Inflammatory macrophage treated with lipopolysaccharide for 4 hours (primary cell): Measurements from ENCODE around the gene CCDC149.

Source experiments
- DNase-seq: peaks from one replicate; pipeline ENCODE4 v3.0.0-alpha.2; 2020

Gene CCDC149

GRCh38 chr4:24912252-24913118 is at the start of gene CCDC149:
Gene CCDC149, minus strand, starts transcription at chr4:24913042. Its CDS starts 178 bp downstream, at chr4:24912864.
- peak; percentile 51 for DNase-seq

- peak; percentile 16 for DNase-seq
These were observed 45.0 kb upstream of the CCDC149 start for GRCh38 chr4:24957886-24958285.

GRCh38 chr4:24956763-24957162 is 43.9 kb upstream of the CCDC149 start:
- no peak for DNase-seq

- DNase-seq: no peak
These were observed 43.2 kb upstream of the CCDC149 start for GRCh38 chr4:24956091-24956490.

GRCh38 chr4:24952667-24953066 is 39.8 kb upstream of the CCDC149 start:
- DNase-seq: no peak

GRCh38 chr4:24949970-24950369 is 37.1 kb upstream of the CCDC149 start:
- DNase-seq: no peak

- DNase-seq: no peak
These were observed 25.1 kb upstream of the CCDC149 start for GRCh38 chr4:24937917-24938281.

GRCh38 chr4:24937176-24937916 is 24.5 kb upstream of the CCDC149 start:
- DNase-seq: no peak

- peak; percentile 55 for DNase-seq
These were observed 23.0 kb upstream of the CCDC149 start for GRCh38 chr4:24935856-24936255.

- no peak for DNase-seq
These were observed 21.5 kb upstream of the CCDC149 start for GRCh38 chr4:24934311-24934710.

- DNase-seq: no peak
These were observed 20.9 kb upstream of the CCDC149 start for GRCh38 chr4:24933684-24934275.

- no peak for DNase-seq
These were observed 19.8 kb upstream of the CCDC149 start for GRCh38 chr4:24932515-24933225.

- DNase-seq: peak; percentile 86
These were observed 17.3 kb upstream of the CCDC149 start for GRCh38 chr4:24930151-24930550.

- DNase-seq: peak; percentile 63
These were observed 15.9 kb upstream of the CCDC149 start for GRCh38 chr4:24928708-24929107.

- peak; percentile 91 for DNase-seq
These were observed 14.2 kb upstream of the CCDC149 start for GRCh38 chr4:24927049-24927448.

- peak; percentile 32 for DNase-seq
These were observed 11.5 kb upstream of the CCDC149 start for GRCh38 chr4:24924309-24924781.

- no peak for DNase-seq
These were observed 10.7 kb upstream of the CCDC149 start for GRCh38 chr4:24923550-24923949.

- DNase-seq: no peak
These were observed 10.2 kb upstream of the CCDC149 start for GRCh38 chr4:24923002-24923401.

- DNase-seq: no peak
These were observed 9.6 kb upstream of the CCDC149 start for GRCh38 chr4:24922416-24922815.

GRCh38 chr4:24921491-24921890 is 8.6 kb upstream of the CCDC149 start:
- no peak for DNase-seq

GRCh38 chr4:24920008-24920407 is 7.2 kb upstream of the CCDC149 start:
- DNase-seq: no peak

GRCh38 chr4:24917076-24917856 is 4.4 kb upstream of the CCDC149 start:
- DNase-seq: no peak
